GM15510 (cell line): Measurements from ENCODE around the gene IL4I1.

Source experiments
- POLR2A ChIP-seq: IDR thresholded peaks from 3 replicates; pipeline ENCODE4 v1.6.1; 2011; ENCODE audit warnings: borderline replicate concordance; ENCODE audit not compliant: insufficient read length; ENCODE audit errors: extremely low read depth

IL4I1 gene

GRCh38 chr19:49877879-49878743 lies 18.6 kb downstream of the IL4I1 start:
- peak; percentile 1 for TF ChIP-seq POLR2A

GRCh38 chr19:49877020-49877878 lies 19.4 kb downstream of the IL4I1 start, which contains the start of the genes AKT1S1 and TBC1D17:
Gene AKT1S1 (minus strand): TSS chr19:49877355. CDS start chr19:49873295, 4,060 bp downstream.
Gene TBC1D17 (plus strand): TSS chr19:49877702. CDS start chr19:49877724, 22 bp downstream.
- peak; percentile 45 for TF ChIP-seq POLR2A

GRCh38 chr19:49876422-49877019 lies 20.2 kb downstream of the IL4I1 start:
- TF ChIP-seq POLR2A, result peak; percentile 39

- TF ChIP-seq POLR2A, result peak; percentile 58
These were observed 20.7 kb downstream of the IL4I1 start for GRCh38 chr19:49875857-49876421.

- TF ChIP-seq POLR2A, result no peak
These were observed 21.5 kb downstream of the IL4I1 start for GRCh38 chr19:49875177-49875576.

- no peak for TF ChIP-seq POLR2A
These were observed 22.1 kb downstream of the IL4I1 start for GRCh38 chr19:49874503-49875157.

- TF ChIP-seq POLR2A, result no peak
These were observed 22.9 kb downstream of the IL4I1 start for GRCh38 chr19:49873834-49874233.

GRCh38 chr19:49873129-49873521 lies 23.6 kb downstream of the IL4I1 start:
- no peak for TF ChIP-seq POLR2A

- no peak for TF ChIP-seq POLR2A
These were observed 24.2 kb downstream of the IL4I1 start for GRCh38 chr19:49872245-49873128.

GRCh38 chr19:49871349-49871985 lies 25.2 kb downstream of the IL4I1 start:
- TF ChIP-seq POLR2A, result no peak

GRCh38 chr19:49870309-49870901 lies 26.3 kb downstream of the IL4I1 start:
- TF ChIP-seq POLR2A, result no peak
